NK-92 (cell line): ENCODE measurements around the gene TEC.
"Not testable (repeated sequence)": the region's sequence is repeated elsewhere in the genome, so short reads cannot be mapped to it uniquely, and the experiment has no call there.

Experiments used
- DNase-seq: peaks from one replicate; lab custom pipeline; 2025; ENCODE audit not compliant: unreplicated experiment; lab: John Stamatoyannopoulos, UW

The TEC gene

DNA sequence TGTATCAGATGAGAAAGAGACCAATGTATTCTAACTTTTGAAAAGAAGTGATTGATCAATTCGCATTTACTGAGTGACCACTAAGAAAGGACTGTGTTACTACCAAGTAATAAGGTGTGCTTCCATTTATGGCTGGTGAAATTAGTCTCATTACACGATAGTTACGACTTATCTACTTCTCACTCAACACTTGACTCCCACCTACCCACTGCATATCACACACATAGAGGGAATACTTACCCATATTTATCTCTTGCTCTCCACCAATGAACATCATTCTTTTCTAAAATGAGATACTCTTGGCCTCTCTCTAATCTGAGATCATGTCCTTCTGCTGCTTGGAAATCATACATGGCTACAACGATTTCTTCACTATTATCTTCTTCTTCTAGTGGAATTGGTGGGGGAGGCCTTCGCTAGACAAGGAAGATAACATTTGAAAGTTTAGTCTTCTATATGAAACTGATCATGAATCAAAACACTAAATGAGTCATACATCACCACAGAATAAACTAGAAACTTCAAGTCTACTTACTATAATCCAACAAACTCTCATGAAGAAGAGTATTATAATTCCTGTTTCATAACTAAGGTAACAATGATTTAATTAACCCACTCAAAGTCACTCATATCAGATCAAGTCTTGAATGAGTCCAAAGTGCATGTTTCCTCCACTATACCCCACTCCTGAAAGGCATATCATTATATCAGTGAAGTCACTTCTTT lies 101.9 kb downstream of the TEC start:
- no peak for DNase-seq

- DNase-seq = not testable (repeated sequence)
Measured at GRCh38 chr4:48164561-48164960, 105.1 kb downstream of the TEC start.

GRCh38 chr4:48163746-48164145 lies 105.9 kb downstream of the TEC start:
- no peak for DNase-seq

DNA sequence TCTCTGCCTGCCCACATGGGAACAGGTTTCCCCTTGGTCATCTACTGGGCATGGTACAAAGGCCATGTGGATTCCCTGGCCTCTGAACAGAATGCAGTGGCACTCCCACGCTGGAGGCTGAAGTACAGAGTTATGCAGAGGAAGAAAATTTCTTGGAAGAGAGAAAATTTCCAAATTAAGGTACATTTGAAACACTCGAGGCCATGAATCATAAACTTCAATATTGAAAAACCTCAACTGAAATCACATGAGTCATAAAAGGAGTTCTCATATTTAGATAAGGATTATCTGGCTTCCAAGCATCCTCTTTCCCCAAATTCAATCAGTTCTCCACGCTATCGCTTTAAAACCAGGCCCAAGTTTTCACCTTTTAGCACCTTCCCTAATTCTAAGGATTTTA lies 107.5 kb downstream of the TEC start:
- no peak for DNase-seq

DNA sequence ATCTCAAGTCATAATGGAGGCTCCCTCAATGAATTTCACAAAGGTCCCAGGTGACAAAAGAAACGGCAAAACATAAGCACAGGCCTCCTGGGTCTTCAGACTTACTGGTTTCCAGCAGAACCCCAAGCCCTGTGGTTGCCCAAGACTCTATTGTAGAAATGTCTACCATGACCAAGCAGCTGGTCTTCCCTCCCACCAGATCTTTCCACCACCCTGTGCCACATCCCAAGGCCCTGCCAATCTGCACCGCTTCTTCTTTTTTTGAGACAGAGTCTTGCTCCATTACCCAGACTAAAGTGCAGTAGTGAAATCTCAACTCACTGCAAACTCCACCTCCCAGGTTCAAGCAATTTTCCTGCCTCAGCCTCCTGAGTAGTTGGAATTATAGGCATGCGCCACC lies 112.4 kb downstream of the TEC start:
- DNase-seq = no peak

DNA sequence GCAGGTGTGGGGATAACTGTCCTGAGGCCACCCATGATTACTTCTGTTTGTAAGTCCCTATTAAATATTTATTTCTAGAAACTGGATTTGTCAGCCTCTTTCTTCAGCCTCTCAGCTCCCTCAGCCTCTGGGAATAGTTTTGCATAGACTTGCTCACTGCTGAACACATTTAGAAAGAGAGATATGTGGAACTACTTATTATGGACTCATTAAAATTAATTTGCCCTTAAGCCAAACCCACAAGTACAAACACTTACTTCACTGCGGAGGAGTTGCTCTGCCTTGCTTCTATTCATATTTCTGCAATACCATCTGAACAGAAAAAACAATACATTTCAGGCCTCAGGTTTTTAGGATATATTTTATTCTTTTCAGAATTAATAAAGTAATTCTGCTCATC lies 113.2 kb downstream of the TEC start:
- no peak for DNase-seq

DNA sequence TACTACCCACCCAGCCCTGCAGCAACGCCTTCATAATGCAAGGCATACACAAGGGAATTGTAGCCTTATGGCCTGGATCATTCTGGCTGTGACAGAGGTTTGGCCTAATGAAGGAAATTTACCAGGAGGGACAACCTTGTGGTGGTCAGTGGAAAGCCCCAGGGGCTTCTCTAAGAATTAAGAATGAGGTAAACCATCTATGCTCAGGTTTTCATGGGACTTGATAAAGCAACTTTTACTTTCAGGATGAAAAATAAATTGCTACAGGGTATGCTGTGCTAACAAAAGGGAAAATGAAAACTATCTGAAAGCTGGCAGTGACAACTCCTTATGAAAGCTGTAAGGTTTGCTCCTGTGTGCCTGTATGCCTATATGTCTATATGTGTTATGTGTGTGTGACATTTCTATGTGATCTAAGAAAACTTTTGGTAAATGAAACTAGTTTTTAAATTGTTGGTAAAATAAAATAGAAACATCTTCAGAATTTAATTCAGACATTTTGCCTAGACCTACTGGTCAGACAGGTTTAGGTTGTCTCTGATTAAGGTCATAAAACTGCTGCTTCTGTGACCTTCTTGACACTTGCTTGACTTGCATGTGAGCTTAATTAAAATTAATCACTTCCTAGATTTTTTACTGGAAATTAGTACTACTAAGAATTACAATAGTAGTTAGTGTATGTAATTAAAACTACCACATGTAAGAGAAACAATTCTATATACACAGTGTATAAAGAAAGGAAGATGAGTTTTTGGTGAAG lies 115.7 kb downstream of the TEC start:
- no peak for DNase-seq

DNA sequence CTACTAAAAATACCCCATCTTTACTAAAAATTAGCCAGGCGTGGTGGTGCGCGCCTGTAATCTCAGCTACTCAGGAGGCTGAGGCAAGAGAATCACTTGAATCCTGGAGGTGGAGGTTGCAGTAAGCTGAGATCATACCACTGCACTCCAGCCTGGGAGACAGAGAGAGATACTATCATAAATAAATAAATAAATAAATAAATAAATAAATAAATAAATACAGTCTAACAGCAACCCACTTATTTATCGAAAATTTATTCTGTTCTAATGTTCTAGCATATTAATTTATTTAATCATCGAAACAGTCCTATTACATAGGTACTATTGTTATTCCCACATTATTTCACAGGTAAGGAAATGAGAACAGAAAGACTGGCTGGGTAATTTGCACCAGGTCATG lies 117.4 kb downstream of the TEC start:
- no peak for DNase-seq

DNA sequence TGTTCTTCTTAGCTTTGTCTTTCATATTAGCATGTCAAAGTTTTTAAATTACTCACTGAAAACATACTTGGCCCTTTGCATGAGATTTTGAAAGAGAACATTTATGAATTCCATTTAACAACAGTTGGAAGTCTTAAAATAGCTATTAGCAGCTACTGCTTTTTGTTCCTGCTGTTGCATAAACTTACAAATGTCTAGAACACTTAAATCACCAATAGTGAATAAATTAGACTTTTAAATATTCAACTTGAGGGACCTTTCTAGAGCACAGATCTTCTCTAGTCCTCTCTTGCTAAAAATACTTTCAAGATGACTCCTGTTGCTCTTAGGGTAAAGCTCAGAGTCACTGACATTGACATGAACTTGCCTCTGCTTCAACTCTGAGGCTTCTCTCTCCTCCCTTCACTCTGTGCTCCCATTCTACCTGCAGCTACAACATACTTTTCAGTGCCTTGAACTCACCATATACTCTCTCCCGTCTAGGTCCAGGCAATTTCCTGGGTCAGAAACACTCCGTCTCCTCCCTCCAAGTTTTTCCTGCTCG lies 119.7 kb downstream of the TEC start:
- no peak for DNase-seq

DNA sequence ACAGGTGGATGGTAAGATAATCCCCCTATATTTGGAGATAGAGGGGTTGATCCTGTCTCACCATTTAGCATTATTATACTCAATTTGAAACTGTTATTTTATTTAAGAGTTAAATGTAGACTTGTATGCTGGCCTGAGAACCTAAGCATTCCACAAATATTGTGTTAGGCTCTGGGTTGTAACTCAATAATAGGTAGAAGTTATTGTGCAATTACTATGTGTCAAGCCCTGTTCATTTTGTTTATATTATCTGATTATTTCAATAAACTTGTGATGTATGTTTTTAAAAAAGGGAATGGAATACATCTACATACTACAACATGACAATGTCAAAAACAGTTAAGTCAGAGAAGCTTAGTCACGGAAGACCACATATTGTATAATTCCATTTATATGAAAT lies 122.0 kb downstream of the TEC start:
- no peak for DNase-seq

DNA sequence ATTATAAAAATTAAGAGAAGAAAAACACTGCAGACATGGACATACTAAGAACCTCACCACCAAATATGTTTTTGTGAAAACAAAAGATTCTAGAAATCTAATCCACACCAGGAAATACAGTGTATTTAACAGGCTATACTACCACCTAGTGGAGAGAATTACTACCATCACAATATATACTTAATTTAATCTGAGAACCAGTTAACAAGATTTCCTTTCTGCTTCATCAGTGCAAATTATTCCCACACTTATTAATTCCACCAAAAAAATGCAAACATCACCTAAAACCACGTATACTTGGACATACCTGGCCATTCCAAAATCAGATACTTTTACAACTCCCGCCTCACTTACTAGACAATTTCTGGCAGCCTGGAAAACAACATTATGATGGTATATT lies 128.6 kb downstream of the TEC start:
- no peak for DNase-seq

DNA sequence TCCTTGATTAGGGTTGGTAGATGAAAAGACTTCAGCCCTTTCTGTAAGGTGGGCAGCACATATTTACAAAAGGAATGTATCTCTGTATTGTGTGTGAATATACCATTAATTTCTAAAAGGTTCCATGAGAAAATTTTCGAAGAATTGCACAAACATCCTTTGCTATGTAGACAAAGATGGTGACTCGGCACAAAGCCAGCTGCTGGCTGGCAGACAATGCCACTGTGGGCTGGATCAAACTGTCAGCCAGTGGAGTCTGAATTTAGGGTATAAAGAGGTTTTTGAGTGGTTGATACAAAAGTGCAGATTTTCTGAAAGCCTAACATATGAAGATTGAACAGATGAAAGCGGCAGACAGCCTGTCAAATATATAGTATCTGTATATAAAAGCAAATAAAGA lies 129.9 kb downstream of the TEC start:
- no peak for DNase-seq

DNA sequence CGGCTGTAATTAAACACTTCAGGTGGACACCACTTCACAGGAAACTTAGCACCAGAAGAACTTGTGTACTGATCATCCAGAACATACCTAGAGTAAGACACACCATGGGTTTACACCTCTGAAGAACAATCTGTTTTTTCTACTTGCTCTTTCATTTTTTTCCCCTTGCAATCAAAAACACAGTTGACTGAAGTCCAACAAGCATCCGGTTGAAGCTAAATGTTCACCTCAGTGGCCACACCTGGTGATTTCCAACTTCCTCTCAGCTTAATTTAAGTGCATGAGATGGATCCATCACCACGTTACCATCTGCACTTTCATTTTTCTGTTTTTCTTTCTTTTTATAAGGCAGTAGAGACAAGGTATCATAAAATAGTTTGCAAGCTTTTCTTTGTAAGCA lies 130.7 kb downstream of the TEC start:
- no peak for DNase-seq

DNA sequence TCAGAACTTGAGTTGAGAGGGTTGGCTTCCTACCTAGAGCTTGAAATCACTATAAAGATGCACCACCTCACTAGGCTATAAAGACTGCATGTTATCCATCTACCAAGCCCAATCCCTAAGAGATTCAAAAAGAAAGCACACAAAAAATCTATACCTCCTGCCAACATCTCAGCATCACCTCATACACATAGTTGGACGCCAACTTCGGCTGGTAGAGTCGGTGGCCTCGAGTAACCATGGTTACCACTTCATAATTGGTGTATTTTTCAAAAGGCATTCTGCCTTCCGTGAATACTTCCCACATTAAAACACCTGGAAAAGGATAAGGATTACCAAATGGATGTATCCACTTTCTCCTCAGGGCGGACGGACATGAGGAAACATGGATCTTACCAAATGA lies 131.1 kb downstream of the TEC start:
- no peak for DNase-seq

DNA sequence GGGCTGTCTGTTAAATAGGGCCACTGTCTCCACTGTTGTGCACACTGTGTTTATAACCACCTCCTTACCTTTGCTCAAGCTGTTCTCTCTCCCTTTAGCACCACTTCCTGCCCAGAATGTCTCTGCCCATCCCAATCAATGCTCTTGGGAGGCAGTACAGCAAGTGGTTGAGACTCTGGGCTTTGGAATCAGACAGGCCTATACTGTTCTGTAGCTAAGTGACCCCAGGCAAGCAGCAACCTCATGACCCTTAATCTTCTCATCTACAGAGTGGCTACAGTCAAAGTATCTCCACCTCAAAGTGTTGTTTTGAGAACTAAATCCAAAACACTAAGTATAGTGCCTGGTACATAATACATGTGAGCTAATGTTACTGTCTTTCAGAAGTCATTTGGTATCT lies 131.8 kb downstream of the TEC start:
- no peak for DNase-seq

DNA sequence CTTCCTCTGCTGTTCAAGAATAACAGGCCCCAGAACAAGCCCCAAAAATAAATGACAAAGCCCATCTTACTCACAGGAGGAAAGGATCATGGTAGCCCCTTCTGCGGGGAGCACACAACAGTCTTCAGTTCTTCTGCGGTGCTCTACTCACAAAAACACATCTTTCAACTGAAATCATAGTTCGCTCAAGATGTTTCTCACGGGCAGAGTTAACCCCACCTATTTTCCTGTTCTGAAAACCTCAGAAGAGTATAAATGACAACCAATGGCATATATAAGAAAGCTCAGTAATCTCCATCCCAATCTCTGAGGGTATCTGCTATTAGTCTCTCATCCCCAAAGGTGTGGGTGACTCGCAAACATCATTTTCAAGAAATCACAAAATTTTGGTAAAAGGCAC lies 135.6 kb downstream of the TEC start, which contains the start of gene TXK:
TXK (minus strand) TSS at position 170 of the 400 bp plus-strand sequence; CDS start at position 90, 80 bp downstream.
- no peak for DNase-seq

- no peak for DNase-seq
Measured at GRCh38 chr4:48133669-48134068, 136.0 kb downstream of the TEC start.

- DNase-seq = no peak
Measured at GRCh38 chr4:48131736-48132135, 137.9 kb downstream of the TEC start.

- no peak for DNase-seq
Measured at GRCh38 chr4:48130100-48130499, 139.5 kb downstream of the TEC start.

GRCh38 chr4:48129307-48130014 lies 140.2 kb downstream of the TEC start:
- no peak for DNase-seq

DNA sequence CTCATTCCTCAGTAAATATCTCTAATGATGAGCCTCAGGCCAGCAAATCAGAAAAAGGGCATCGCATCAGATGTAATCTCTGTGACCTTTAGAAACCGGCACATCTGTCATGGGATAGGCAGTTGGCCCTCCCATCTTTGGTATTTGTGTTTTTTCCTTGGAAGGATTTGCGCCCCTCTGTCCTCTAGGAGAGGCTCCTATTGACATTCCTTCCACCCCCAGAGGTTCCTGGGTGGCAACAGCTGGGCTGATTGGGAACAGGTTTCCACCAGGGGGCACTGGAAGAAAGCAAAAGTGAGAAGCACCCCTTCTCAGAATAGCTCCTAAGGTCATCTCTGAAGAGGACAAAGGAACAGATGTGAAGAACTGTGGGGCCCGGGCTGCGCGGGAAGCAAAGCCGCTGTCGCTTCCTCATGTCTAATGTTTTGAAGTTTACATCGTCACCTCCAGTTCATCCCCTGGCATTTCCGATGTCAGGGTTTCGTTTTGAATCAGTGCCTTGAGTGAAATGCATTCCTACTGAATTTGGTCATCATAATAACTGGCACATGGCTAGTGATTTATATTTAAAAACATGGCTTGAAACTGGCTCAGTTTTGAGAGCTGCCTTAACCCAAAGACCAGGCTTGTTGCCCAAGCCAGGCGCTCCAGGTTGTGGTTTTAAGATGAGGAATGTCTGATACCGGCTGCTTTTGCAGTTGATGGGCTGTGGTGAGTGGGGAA lies 141.8 kb downstream of the TEC start:
- no peak for DNase-seq
